Measurements from ENCODE around the gene MRPS27.

The MRPS27 gene

GRCh38 chr5:72237415-72237814 lies 82.6 kb downstream of the MRPS27 start:
- peaks cover 13% of the 10 kb centered on the region for H3K36me3 Mint-ChIP-seq (ENCODE audit: insufficient read depth)
- H3K4me3 Mint-ChIP-seq = no peak overlapping the region
- H3K4me1 Mint-ChIP-seq (ENCODE audit: low read depth in 2 of 2) = peaks cover 21 to 36% of the 10 kb centered on the region in 2 donors
- no peaks in the 10 kb centered on the region for H3K27me3 Mint-ChIP-seq
- H3K9me3 Mint-ChIP-seq = no peaks in the 10 kb centered on the region
- DNase-seq (no peak), ATAC-seq (replicated peaks) (no peak)
- no peak overlapping the region for H3K27ac Mint-ChIP-seq

- H3K4me1 Mint-ChIP-seq (ENCODE audit: low read depth in 2 of 2) = peaks cover 21 to 41% of the 10 kb centered on the region in 2 donors
- no peaks in the 10 kb centered on the region for H3K27me3 Mint-ChIP-seq
- DNase-seq (no peak), ATAC-seq (replicated peaks) (no peak)
- H3K4me3 Mint-ChIP-seq = no peak overlapping the region
- H3K9me3 Mint-ChIP-seq = no peaks in the 10 kb centered on the region
- H3K36me3 Mint-ChIP-seq (ENCODE audit: insufficient read depth) = peaks cover 16% of the 10 kb centered on the region
- no peak overlapping the region for H3K27ac Mint-ChIP-seq
Measured at GRCh38 chr5:72235725-72236124, 84.3 kb downstream of the MRPS27 start.

GRCh38 chr5:72234868-72235267 lies 85.2 kb downstream of the MRPS27 start:
- H3K27me3 Mint-ChIP-seq = no peaks in the 10 kb centered on the region
- H3K27ac Mint-ChIP-seq = peak overlapping the region; percentile 24 to 59
- DNase-seq = no peak
- H3K4me3 Mint-ChIP-seq = peak overlapping the region; percentile 1 to 51
- ATAC-seq (replicated peaks) = no peak
- peaks cover 16% of the 10 kb centered on the region for H3K36me3 Mint-ChIP-seq (ENCODE audit: insufficient read depth)
- H3K4me1 Mint-ChIP-seq (ENCODE audit: low read depth in 2 of 2) = peaks cover 23 to 46% of the 10 kb centered on the region in 2 donors
- H3K9me3 Mint-ChIP-seq = no peaks in the 10 kb centered on the region

- H3K4me3 Mint-ChIP-seq = peak overlapping the region; percentile 1 to 51
- peaks cover 16% of the 10 kb centered on the region for H3K36me3 Mint-ChIP-seq (ENCODE audit: insufficient read depth)
- peak overlapping the region; percentile 24 to 59 for H3K27ac Mint-ChIP-seq
Measured at GRCh38 chr5:72234265-72234700, 85.8 kb downstream of the MRPS27 start.

GRCh38 chr5:72233835-72234234 lies 86.2 kb downstream of the MRPS27 start:
- H3K27ac Mint-ChIP-seq = peak overlapping the region; percentile 24 to 59
- DNase-seq = no peak
- peak overlapping the region; percentile 1 to 51 for H3K4me3 Mint-ChIP-seq
- no peaks in the 10 kb centered on the region for H3K27me3 Mint-ChIP-seq
- H3K36me3 Mint-ChIP-seq (ENCODE audit: insufficient read depth) = peaks cover 13% of the 10 kb centered on the region
- ATAC-seq (replicated peaks) = no peak
- H3K9me3 Mint-ChIP-seq = no peaks in the 10 kb centered on the region
- peaks cover 23 to 46% of the 10 kb centered on the region in 2 donors for H3K4me1 Mint-ChIP-seq (ENCODE audit: low read depth in 2 of 2)

More at GRCh38 chr5:72234265-72234700, 85.8 kb downstream of the MRPS27 start:
- Mint-ChIP-seq H3K4me1 (ENCODE audit: low read depth in 2 of 2) (peaks cover 23 to 46% of the 10 kb centered on the region in 2 donors), H3K9me3 (no peaks in the 10 kb centered on the region), H3K27me3 (no peaks in the 10 kb centered on the region)
- DNase-seq (peak; percentile 26 to 37 (median 35)), ATAC-seq (replicated peaks) (peak; percentile 97)

- no peaks in the 10 kb centered on the region for H3K9me3 Mint-ChIP-seq
- DNase-seq (no peak), ATAC-seq (replicated peaks) (no peak)
- peaks cover 13% of the 10 kb centered on the region for H3K36me3 Mint-ChIP-seq (ENCODE audit: insufficient read depth)
- peaks cover 23 to 46% of the 10 kb centered on the region in 2 donors for H3K4me1 Mint-ChIP-seq (ENCODE audit: low read depth in 2 of 2)
- peak overlapping the region; percentile 30 to 86 for H3K27ac Mint-ChIP-seq
- no peaks in the 10 kb centered on the region for H3K27me3 Mint-ChIP-seq
- peak overlapping the region; percentile 61 to 66 for H3K4me3 Mint-ChIP-seq
Measured at GRCh38 chr5:72232838-72233237, 87.2 kb downstream of the MRPS27 start.

GRCh38 chr5:72231991-72232703 lies 87.9 kb downstream of the MRPS27 start:
- Mint-ChIP-seq H3K27ac (peak overlapping the region; percentile 30 to 86), H3K27me3 (no peaks in the 10 kb centered on the region), H3K36me3 (ENCODE audit: insufficient read depth) (peaks cover 13% of the 10 kb centered on the region), H3K9me3 (no peaks in the 10 kb centered on the region), H3K4me1 (ENCODE audit: low read depth in 2 of 2) (peaks cover 23 to 46% of the 10 kb centered on the region in 2 donors), H3K4me3 (peak overlapping the region; percentile 61 to 66)
- DNase-seq (peak; percentile 7 to 26 (median 20)), ATAC-seq (replicated peaks) (peak; percentile 40)

GRCh38 chr5:72228960-72229359 lies 91.1 kb downstream of the MRPS27 start:
- Mint-ChIP-seq H3K9me3 (no peaks in the 10 kb centered on the region), H3K4me3 (no peak overlapping the region), H3K4me1 (ENCODE audit: low read depth in 2 of 2) (peaks cover 14 to 21% of the 10 kb centered on the region in 2 donors), H3K27me3 (no peaks in the 10 kb centered on the region), H3K36me3 (ENCODE audit: insufficient read depth) (peaks cover 26% of the 10 kb centered on the region), H3K27ac (no peak overlapping the region)
- DNase-seq (no peak), ATAC-seq (replicated peaks) (no peak)

- Mint-ChIP-seq H3K27me3 (no peaks in the 10 kb centered on the region), H3K4me1 (ENCODE audit: low read depth in 2 of 2) (peaks cover 2 to 12% of the 10 kb centered on the region in 2 donors), H3K9me3 (no peaks in the 10 kb centered on the region), H3K4me3 (no peak overlapping the region), H3K36me3 (ENCODE audit: insufficient read depth) (peaks cover 29% of the 10 kb centered on the region), H3K27ac (no peak overlapping the region)
- ATAC-seq (replicated peaks) = no peak
- DNase-seq = no peak
Measured at GRCh38 chr5:72226950-72227349, 93.1 kb downstream of the MRPS27 start.

- ATAC-seq (replicated peaks) (no peak), DNase-seq (no peak)
- Mint-ChIP-seq H3K27me3 (no peaks in the 10 kb centered on the region), H3K36me3 (ENCODE audit: insufficient read depth) (peaks cover 40% of the 10 kb centered on the region), H3K4me3 (no peak overlapping the region), H3K4me1 (ENCODE audit: low read depth in 2 of 2) (peaks cover 2 to 10% of the 10 kb centered on the region in 2 donors), H3K9me3 (no peaks in the 10 kb centered on the region), H3K27ac (no peak overlapping the region)
Measured at GRCh38 chr5:72225741-72226140, 94.3 kb downstream of the MRPS27 start.

GRCh38 chr5:72224946-72225463 lies 95.0 kb downstream of the MRPS27 start:
- no peaks in the 10 kb centered on the region for H3K27me3 Mint-ChIP-seq
- H3K4me1 Mint-ChIP-seq (ENCODE audit: low read depth in 2 of 2) = peaks cover 0 to 5% of the 10 kb centered on the region in 2 donors
- peaks cover 41% of the 10 kb centered on the region for H3K36me3 Mint-ChIP-seq (ENCODE audit: insufficient read depth)
- no peak overlapping the region for H3K4me3 Mint-ChIP-seq
- no peak for DNase-seq
- no peak for ATAC-seq (replicated peaks)
- H3K9me3 Mint-ChIP-seq = no peaks in the 10 kb centered on the region
- peak overlapping the region in 1 of 2 donors; percentile 2 for H3K27ac Mint-ChIP-seq

- no peak overlapping the region for H3K27ac Mint-ChIP-seq
- peaks cover 0 to 5% of the 10 kb centered on the region in 2 donors for H3K4me1 Mint-ChIP-seq (ENCODE audit: low read depth in 2 of 2)
- H3K4me3 Mint-ChIP-seq = no peak overlapping the region
- H3K36me3 Mint-ChIP-seq (ENCODE audit: insufficient read depth) = peaks cover 41% of the 10 kb centered on the region
- H3K27me3 Mint-ChIP-seq = no peaks in the 10 kb centered on the region
- DNase-seq = no peak
- no peak for ATAC-seq (replicated peaks)
- no peaks in the 10 kb centered on the region for H3K9me3 Mint-ChIP-seq
Measured at GRCh38 chr5:72223371-72223770, 96.7 kb downstream of the MRPS27 start.

- DNase-seq = no peak
- H3K9me3 Mint-ChIP-seq = no peaks in the 10 kb centered on the region
- no peak for ATAC-seq (replicated peaks)
- H3K4me1 Mint-ChIP-seq (ENCODE audit: low read depth in 2 of 2) = peaks cover 0 to 5% of the 10 kb centered on the region in 2 donors
- no peaks in the 10 kb centered on the region for H3K27me3 Mint-ChIP-seq
- no peak overlapping the region for H3K4me3 Mint-ChIP-seq
- H3K36me3 Mint-ChIP-seq (ENCODE audit: insufficient read depth) = peaks cover 41% of the 10 kb centered on the region
- no peak overlapping the region for H3K27ac Mint-ChIP-seq
Measured at GRCh38 chr5:72222521-72222920, 97.5 kb downstream of the MRPS27 start.

GRCh38 chr5:72221541-72221940 lies 98.5 kb downstream of the MRPS27 start:
- Mint-ChIP-seq H3K9me3 (no peaks in the 10 kb centered on the region), H3K4me3 (no peak overlapping the region), H3K4me1 (ENCODE audit: low read depth in 2 of 2) (peaks cover 0 to 5% of the 10 kb centered on the region in 2 donors), H3K27ac (no peak overlapping the region), H3K27me3 (no peaks in the 10 kb centered on the region), H3K36me3 (ENCODE audit: insufficient read depth) (peaks cover 35% of the 10 kb centered on the region)
- ATAC-seq (replicated peaks) (no peak), DNase-seq (no peak)
